Liver (tissue), 9 donors: ENCODE data around the gene PITPNB. TPM values are rescaled to one million over a fixed set of nuclear protein-coding genes. Genes with fewer than 3 reads are reported as not detected.

Experiments used
- DNase-seq: peaks from one replicate; pipeline ENCODE4 v3.0.0-alpha.2; 2017; ENCODE audit warnings: low spot score
- H3K27ac ChIP-seq, 2 donors: one replicate each; pipeline ENCODE4 v1.7.0; 2013; ENCODE audit warnings: inconsistent platforms in 2 of 2, low read length in 2 of 2, control low read depth in 1 of 2, low read depth in 1 of 2, mild to moderate bottlenecking in 1 of 2
- H3K27me3 ChIP-seq, 4 donors: one replicate each; pipeline versions ENCODE4 v1.6.1 to v1.7.0; 2013; ENCODE audit warnings: low read length in 3 of 4, inconsistent platforms in 1 of 4, mild to moderate bottlenecking in 1 of 4, moderate library complexity in 1 of 4; ENCODE audit not compliant: control insufficient read depth in 4 of 4, insufficient read depth in 4 of 4
- H3K36me3 ChIP-seq, 4 donors: one replicate each; pipeline versions ENCODE4 v1.6.1 to v1.7.0; 2013; ENCODE audit warnings: low read length in 3 of 4, mild to moderate bottlenecking in 3 of 4, low read depth in 1 of 4, moderate library complexity in 1 of 4; ENCODE audit not compliant: control insufficient read depth in 4 of 4, insufficient read depth in 3 of 4
- H3K4me1 ChIP-seq, 4 donors: one replicate each; pipeline versions ENCODE4 v1.6.1 to v1.7.0; 2013; ENCODE audit warnings: low read length in 3 of 4, mild to moderate bottlenecking in 3 of 4, moderate library complexity in 1 of 4; ENCODE audit not compliant: control insufficient read depth in 4 of 4, insufficient read depth in 4 of 4
- H3K4me3 ChIP-seq, 3 donors: one replicate each; pipeline versions ENCODE4 v1.6.1 to v1.7.0; 2013; ENCODE audit warnings: low read length in 3 of 3, control low read depth in 1 of 3, low read depth in 1 of 3, mild to moderate bottlenecking in 1 of 3
- H3K9ac ChIP-seq, 2 donors: one replicate each; pipeline ENCODE4 v1.7.0; 2013; ENCODE audit warnings: low read length in 2 of 2, mild to moderate bottlenecking in 2 of 2, moderate library complexity in 2 of 2, control low read depth in 1 of 2, low read depth in 1 of 2
- H3K9me3 ChIP-seq, 4 donors: one replicate each; pipeline versions ENCODE4 v1.6.1 to v1.7.0; 2013; ENCODE audit warnings: low read length in 3 of 4; ENCODE audit not compliant: control insufficient read depth in 4 of 4
- ATF3 ChIP-seq: IDR thresholded peaks from 2 replicates; pipeline ENCODE4 v1.6.1; 2016; ENCODE audit warnings: antibody characterized with exemption
- CTCF ChIP-seq: fragments of 150-350 bp; IDR thresholded peaks from 2 replicates; pipeline ENCODE4 v1.5.1; 2017; ENCODE audit warnings: improper control_type of control experiment, low read depth, low read length; ENCODE audit not compliant: missing input control
- EGR1 ChIP-seq, 2 donors: IDR thresholded peaks; 2 replicates each; pipeline ENCODE4 v1.6.1; 2016 to 2018; ENCODE audit warnings: antibody characterized with exemption in 2 of 2, low read depth in 2 of 2
- FOXA1 ChIP-seq: IDR thresholded peaks from 2 replicates; pipeline ENCODE4 v1.6.1; 2016; ENCODE audit warnings: antibody characterized with exemption
- FOXA2 ChIP-seq: IDR thresholded peaks from 2 replicates; pipeline ENCODE4 v1.6.1; 2016; ENCODE audit warnings: antibody characterized with exemption
- GABPA ChIP-seq, 2 donors: IDR thresholded peaks in 1 of 2; conservative IDR thresholded peaks in 1 of 2; 2 replicates each; pipeline ENCODE4 v1.6.1; 2016; ENCODE audit warnings: antibody characterized with exemption in 2 of 2, mild to moderate bottlenecking in 1 of 2, moderate library complexity in 1 of 2
- HNF4A ChIP-seq, 2 donors: conservative IDR thresholded peaks; 2 replicates each; pipeline ENCODE4 v1.6.1; 2016; ENCODE audit warnings: antibody characterized with exemption in 2 of 2, mild to moderate bottlenecking in 2 of 2
- HNF4G ChIP-seq: IDR thresholded peaks from 2 replicates; pipeline ENCODE4 v1.6.1; 2016; ENCODE audit warnings: antibody characterized with exemption
- JUND ChIP-seq, 2 donors: IDR thresholded peaks; 2 replicates each; pipeline ENCODE4 v1.6.1; 2016; ENCODE audit warnings: antibody characterized with exemption in 2 of 2
- MAX ChIP-seq: IDR thresholded peaks from 2 replicates; pipeline ENCODE4 v1.6.1; 2016; ENCODE audit warnings: antibody characterized with exemption
- RAD21 ChIP-seq, 2 donors: IDR thresholded peaks; 2 replicates each; pipeline ENCODE4 v1.6.1; 2016; ENCODE audit warnings: antibody characterized with exemption in 2 of 2, mild to moderate bottlenecking in 2 of 2
- REST ChIP-seq: IDR thresholded peaks from 2 replicates; pipeline ENCODE4 v1.6.1; 2016; ENCODE audit warnings: antibody characterized with exemption, mild to moderate bottlenecking
- RXRA ChIP-seq, 2 donors: IDR thresholded peaks; 2 replicates each; pipeline ENCODE4 v1.6.1; 2017 to 2018; ENCODE audit warnings: antibody characterized with exemption in 2 of 2, mild to moderate bottlenecking in 1 of 2
- SP1 ChIP-seq: IDR thresholded peaks from 2 replicates; pipeline ENCODE4 v1.6.1; 2018; ENCODE audit warnings: antibody characterized with exemption, mild to moderate bottlenecking
- TAF1 ChIP-seq: conservative IDR thresholded peaks from 2 replicates; pipeline ENCODE4 v1.6.1; 2016; ENCODE audit warnings: antibody characterized with exemption, mild to moderate bottlenecking
- YY1 ChIP-seq: IDR thresholded peaks from 2 replicates; pipeline ENCODE4 v1.6.1; 2016; ENCODE audit warnings: antibody characterized with exemption, mild to moderate bottlenecking
- WGBS: extraction: QIAGEN DNeasy Blood & Tissue Kit; methylation state at CpG from one replicate; pipeline ENCODE4 v1.1.7; 2013; 5-methylcytosine and 5-hydroxymethylcytosine counted together
- polyA plus RNA-seq, 2 donors: library from polyadenylated mRNA; stranded (reverse) in 1 of 2; unstranded in 1 of 2; fragments of 200-250 nt in 1 of 2; fragments of >200 nt in 1 of 2; fragmentation: Nextera tagmentation in 1 of 2; extraction: Ambion mirVana in 1 of 2; gene quantifications; one replicate each; pipeline versions ENCODE4 v1.2.1 to v1.2.3, GENCODE V29; 2013 to 2015
- total RNA-seq, 2 donors: library from RNA; depleted of rRNA; stranded (reverse); fragments of >200 nt; gene quantifications; one replicate each; pipeline ENCODE4 v1.2.3, GENCODE V29; 2014
- donor health status: healthy.
- donor health status: healthy.
- donor health status: healthy.
- donor health status: healthy.
- donor health status: healthy.

The PITPNB gene
- total and polyA plus RNA-seq, 4 donors: 18.4 to 57.4 (median 34.4) TPM

DNA sequence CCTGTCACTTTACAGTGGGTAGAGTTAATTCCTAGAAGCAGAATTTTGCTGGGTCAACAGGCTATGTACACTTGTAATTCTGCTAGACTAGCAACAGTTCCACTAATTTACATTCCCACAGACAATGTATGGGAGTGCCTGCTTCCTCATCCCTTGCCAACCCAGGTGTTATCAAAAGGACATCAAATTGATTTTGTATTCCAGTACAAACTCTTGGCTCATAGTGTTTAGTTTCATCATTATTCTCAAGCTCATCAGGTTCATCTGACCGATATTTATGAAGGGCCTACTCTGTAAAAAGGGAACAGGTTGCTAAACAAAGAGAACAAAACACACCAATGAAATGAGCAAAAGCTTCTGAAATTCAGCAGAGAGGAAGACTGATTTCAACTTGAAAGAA is 30.7 kb downstream of the PITPNB start:
- DNase-seq: no peak
- Histone ChIP-seq H3K27ac (peak overlapping the region; percentile 29 to 76), H3K27me3 (no peaks in the 10 kb centered on the region), H3K9ac (peak overlapping the region; percentile 7 to 49), H3K9me3 (no peaks in the 10 kb centered on the region), H3K4me1 (peaks cover 4 to 56% (median 45%) of the 10 kb centered on the region in 4 donors), H3K4me3 (peak overlapping the region; percentile 12 to 31 (median 20)), H3K36me3 (peaks cover 0 to 25% (median 13%) of the 10 kb centered on the region in 4 donors)
- WGBS: 37% methylated on average over 1 of the region's 1 CpG
- TF ChIP-seq RAD21 (IDR thresholded peaks at IDR 0.05): peak; percentile 10 to 48
- TF ChIP-seq FOXA1: no peak
- TF ChIP-seq REST: no peak
- peak; percentile 84 for TF ChIP-seq ATF3
- TF ChIP-seq GABPA (IDR thresholded peaks at IDR 0.05 in 1 of 2, conservative IDR thresholded peaks at IDR 0.05 in 1 of 2): no peak
- peak; percentile 39 for TF ChIP-seq MAX
- TF ChIP-seq SP1: peak; percentile 64
- peak; percentile 73 to 85 for TF ChIP-seq RXRA (IDR thresholded peaks at IDR 0.05)
- peak; percentile 30 for TF ChIP-seq TAF1
- peak; percentile 65 to 66 for TF ChIP-seq HNF4A (conservative IDR thresholded peaks at IDR 0.05)
- peak in 1 of 2 donors; percentile 25 for TF ChIP-seq EGR1 (IDR thresholded peaks at IDR 0.05; ENCODE audit: low read depth in 2 of 2)
- peak in 1 of 2 donors; percentile 17 for TF ChIP-seq JUND (IDR thresholded peaks at IDR 0.05)
- TF ChIP-seq YY1: peak; percentile 83
- TF ChIP-seq FOXA2: peak; percentile 62

DNA sequence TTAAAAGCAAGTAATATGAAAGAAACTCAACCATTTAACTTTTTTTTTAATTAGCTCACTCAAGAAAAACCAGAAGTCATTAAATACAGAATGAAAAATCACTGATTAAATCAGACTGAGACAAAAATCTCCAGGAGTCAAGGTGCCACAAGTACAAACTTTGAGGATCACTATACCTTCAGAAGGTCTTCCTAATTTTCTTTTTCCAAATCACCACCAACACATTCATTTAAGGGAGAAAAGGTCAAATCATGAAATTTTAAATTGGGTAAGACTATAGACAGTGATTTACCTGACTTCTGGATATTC is 32.3 kb downstream of the PITPNB start:
- no peaks in the 10 kb centered on the region for H3K9me3 ChIP-seq
- DNase-seq: no peak
- H3K4me1 ChIP-seq: peaks cover 4 to 53% (median 46%) of the 10 kb centered on the region in 4 donors
- peak overlapping the region in 1 of 2 donors; percentile 67 for H3K9ac ChIP-seq
- peak overlapping the region; percentile 29 to 76 for H3K27ac ChIP-seq
- H3K36me3 ChIP-seq: peaks cover 0 to 23% (median 11%) of the 10 kb centered on the region in 4 donors
- H3K27me3 ChIP-seq: no peaks in the 10 kb centered on the region
- H3K4me3 ChIP-seq: no peak overlapping the region
- no peak for TF ChIP-seq TAF1

DNA sequence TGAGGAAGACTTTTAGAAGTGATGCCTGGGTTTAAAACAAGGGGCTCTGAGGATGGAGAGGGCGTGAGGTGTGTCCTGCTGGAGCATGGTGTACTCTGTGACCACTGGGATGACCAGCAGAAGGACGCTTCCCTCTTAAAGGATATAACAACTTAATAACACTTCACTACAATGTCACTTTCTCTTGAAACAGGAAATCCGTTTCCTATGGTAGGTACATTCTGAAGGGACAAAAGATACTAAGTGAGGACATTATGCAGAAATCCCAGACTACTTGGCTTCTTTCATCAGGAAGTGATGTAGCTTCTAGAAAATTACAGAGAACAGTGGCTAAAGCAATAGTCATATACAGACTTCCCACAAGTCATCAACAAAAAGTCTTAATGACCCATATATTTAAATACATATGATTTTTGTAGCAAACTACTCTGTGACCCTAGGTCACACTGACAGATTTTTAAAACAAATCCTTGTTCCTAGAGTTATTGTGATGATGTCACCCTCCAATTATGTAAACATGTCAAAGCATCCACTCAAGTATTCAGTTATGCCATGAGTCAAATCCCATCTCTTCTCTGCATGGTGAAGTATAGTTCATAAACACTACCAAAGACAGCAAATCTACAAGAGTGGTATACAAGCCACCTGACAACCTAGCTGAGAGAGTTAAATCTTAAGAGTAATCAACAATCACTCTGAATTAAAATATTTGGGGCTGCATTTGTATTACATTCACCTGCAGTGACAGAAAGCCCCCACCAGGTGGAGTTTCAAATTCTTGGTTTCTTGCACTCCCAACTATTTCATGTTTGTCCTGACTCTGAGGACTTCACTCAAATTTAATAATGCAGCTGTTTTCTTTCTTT is 32.8 kb downstream of the PITPNB start:
- no peaks in the 10 kb centered on the region for H3K27me3 ChIP-seq
- WGBS: 86% methylated on average over 3 of the region's 3 CpGs
- peaks cover 0 to 17% (median 9%) of the 10 kb centered on the region in 4 donors for H3K36me3 ChIP-seq
- H3K27ac ChIP-seq: peak overlapping the region; percentile 29 to 76
- H3K4me1 ChIP-seq: peaks cover 4 to 56% (median 50%) of the 10 kb centered on the region in 4 donors
- no peaks in the 10 kb centered on the region for H3K9me3 ChIP-seq
- H3K4me3 ChIP-seq: no peak overlapping the region
- peak overlapping the region in 1 of 2 donors; percentile 36 for H3K9ac ChIP-seq
- DNase-seq: peak; percentile 46
- peak; percentile 21 for TF ChIP-seq SP1
- peak; percentile 84 to 85 for TF ChIP-seq RAD21 (IDR thresholded peaks at IDR 0.05)
- no peak for TF ChIP-seq HNF4G
- TF ChIP-seq CTCF: peak; percentile 87
- peak; percentile 62 for TF ChIP-seq ATF3
- TF ChIP-seq RXRA (IDR thresholded peaks at IDR 0.05): no peak
- peak; percentile 78 to 85 for TF ChIP-seq JUND (IDR thresholded peaks at IDR 0.05)
- peak; percentile 53 for TF ChIP-seq MAX
- TF ChIP-seq REST: no peak
